ENCODE measurements around the gene NAA35.

DNA sequence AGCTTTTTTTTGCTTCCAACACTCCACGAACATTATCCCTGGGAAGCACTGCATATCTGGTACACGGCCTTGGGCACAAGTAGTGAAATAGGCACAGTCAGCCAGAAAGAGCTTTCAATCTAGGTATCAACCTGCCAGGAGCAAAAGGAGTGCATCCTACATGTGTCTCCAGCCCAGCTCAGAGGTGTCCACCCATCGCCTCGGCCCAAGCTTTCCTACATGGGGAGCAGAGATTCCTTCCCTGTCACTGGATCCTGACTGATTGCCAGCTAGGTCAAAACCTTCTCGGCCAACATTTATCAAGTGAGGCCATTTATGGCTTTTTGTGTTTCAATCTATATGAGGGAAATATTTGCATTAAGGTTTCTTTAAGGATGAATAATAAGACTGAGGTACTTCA is 102.6 kb downstream of the NAA35 start:
- TF ChIP-seq, protein P1, sequence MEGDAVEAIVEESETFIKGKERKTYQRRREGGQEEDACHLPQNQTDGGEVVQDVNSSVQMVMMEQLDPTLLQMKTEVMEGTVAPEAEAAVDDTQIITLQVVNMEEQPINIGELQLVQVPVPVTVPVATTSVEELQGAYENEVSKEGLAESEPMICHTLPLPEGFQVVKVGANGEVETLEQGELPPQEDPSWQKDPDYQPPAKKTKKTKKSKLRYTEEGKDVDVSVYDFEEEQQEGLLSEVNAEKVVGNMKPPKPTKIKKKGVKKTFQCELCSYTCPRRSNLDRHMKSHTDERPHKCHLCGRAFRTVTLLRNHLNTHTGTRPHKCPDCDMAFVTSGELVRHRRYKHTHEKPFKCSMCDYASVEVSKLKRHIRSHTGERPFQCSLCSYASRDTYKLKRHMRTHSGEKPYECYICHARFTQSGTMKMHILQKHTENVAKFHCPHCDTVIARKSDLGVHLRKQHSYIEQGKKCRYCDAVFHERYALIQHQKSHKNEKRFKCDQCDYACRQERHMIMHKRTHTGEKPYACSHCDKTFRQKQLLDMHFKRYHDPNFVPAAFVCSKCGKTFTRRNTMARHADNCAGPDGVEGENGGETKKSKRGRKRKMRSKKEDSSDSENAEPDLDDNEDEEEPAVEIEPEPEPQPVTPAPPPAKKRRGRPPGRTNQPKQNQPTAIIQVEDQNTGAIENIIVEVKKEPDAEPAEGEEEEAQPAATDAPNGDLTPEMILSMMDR (conservative IDR thresholded peaks at IDR 0.05; ENCODE audit: low read depth, low read length), result no peak
- no peak for TF ChIP-seq EZH2 (IDR thresholded peaks at IDR 0.05; ENCODE audit: low read length, unreplicated experiment)
